HG03175 (cell line): ENCODE results near the gene RNU11.
"Not testable (repeated sequence)": the region's sequence is repeated elsewhere in the genome, so short reads cannot be mapped to it uniquely, and the experiment has no call there.

ENCODE experiments used
- ATAC-seq: cut with Tn5 transposase; IDR thresholded peaks from one replicate; pipeline ENCODE4 v1.9.1; 2021; ENCODE audit warnings: mild to moderate bottlenecking, moderate library complexity; ENCODE audit not compliant: unreplicated experiment

The RNU11 gene

DNA sequence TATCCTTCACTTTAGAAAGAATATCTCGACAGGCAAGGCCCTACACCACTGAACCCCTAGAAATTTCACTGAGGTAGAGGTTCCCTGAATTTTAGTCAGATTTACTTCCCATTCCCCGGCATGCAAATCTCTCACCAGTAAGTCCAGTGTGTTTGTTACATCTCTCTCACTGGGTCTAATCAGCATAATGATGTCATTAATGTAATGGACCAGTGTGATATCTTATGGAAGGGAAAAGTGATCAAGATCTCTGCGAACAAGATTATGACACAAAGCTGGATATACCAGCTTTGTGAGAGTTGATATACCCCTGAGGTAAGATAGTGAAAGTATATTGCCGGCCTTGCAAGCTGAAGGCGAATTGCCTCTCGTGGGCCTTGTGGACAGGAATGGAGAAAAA lies 7.9 kb downstream of the RNU11 start:
- no peak for ATAC-seq

DNA sequence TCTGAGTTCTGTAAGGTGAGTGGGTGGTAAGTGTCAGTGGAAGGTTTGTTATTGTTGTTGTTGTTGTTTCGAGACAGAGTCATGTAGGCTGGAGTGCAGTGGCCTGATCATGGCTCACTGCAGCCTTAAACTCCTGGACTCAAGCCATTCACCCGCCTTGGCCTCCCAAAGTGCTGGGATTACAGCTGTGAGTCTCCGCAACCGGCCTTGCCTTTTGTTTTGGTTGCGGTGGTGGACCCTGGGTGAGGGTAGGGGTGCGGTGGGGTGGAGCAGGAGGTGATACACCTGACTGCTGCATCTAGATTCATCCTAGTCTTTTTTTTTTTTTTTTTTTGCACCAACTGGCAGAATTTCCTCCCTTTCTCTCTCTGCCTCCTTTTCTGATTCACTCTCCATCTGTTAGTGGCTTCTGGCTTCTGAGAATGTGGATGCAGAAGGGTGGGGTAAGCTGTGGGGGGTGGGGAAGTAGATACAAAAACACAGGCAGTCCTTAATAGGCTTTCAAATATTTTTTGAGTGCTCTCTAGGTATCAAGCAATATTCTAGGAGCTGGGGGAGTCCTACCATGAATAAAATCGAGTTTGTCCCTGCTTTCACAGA lies 15.6 kb downstream of the RNU11 start:
- ATAC-seq: no peak

DNA sequence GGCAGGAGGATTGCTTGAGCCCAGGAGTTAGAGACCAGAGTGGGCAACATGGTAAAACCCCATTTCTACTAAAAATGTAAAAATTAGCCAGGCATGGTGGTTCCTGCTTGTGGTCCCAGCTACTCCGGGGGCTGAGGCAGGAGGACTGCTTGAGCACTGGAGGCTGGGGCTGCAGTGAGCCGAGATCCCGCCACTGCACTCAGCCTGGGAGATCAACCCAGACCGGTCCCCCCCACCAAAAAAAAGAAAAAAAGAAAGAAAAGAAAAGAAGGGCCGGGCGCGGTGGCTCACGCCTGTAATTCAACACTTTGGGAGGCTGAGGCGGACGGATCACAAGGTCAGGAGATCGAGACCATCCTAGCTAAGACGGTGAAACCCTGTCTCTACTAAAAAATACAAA lies 18.4 kb downstream of the RNU11 start:
- no peak for ATAC-seq

DNA sequence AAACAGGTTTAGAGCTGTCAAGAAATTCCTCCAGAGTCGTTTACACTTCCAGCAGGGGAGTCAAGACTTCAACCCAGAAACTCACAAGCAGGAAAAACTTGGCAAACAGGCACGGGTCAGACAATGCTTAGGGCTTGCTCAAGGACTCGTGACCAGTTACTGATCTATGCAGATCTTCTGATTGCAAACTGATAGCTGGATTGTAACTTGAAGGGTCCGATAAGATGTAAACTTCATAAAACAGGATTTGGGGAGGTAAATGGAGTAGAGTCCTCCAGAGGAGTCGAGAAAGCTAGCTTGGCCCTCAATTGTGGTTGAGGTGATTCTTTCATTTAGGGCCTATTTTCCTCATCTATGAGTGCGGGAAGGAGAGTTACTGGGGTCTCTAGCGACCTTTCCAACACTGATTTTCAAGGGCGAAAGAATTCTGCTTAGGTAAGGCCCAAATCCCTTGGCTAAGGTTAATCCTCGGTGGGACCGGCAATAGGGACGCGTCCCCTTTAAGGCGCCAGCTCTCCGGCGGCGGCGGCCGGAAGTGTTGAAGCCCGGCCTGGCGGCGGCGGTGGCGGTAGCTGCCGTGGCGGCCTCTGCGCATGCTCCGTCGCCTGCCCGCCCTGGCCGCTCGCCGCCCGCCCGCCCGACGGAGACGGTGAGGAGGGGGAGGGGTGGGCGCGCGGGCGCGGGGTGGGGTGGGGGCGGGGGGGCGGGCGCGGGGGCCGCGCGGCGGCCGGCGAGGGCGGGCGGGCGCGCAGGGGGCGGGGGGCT lies 20.0 kb downstream of the RNU11 start, which contains the start of gene GMEB1:
Gene GMEB1 (plus strand): TSS at position 594 of the 765 bp plus-strand sequence. CDS start 14,829 bp downstream, outside the sequence.
- ATAC-seq: peak; percentile 78

DNA sequence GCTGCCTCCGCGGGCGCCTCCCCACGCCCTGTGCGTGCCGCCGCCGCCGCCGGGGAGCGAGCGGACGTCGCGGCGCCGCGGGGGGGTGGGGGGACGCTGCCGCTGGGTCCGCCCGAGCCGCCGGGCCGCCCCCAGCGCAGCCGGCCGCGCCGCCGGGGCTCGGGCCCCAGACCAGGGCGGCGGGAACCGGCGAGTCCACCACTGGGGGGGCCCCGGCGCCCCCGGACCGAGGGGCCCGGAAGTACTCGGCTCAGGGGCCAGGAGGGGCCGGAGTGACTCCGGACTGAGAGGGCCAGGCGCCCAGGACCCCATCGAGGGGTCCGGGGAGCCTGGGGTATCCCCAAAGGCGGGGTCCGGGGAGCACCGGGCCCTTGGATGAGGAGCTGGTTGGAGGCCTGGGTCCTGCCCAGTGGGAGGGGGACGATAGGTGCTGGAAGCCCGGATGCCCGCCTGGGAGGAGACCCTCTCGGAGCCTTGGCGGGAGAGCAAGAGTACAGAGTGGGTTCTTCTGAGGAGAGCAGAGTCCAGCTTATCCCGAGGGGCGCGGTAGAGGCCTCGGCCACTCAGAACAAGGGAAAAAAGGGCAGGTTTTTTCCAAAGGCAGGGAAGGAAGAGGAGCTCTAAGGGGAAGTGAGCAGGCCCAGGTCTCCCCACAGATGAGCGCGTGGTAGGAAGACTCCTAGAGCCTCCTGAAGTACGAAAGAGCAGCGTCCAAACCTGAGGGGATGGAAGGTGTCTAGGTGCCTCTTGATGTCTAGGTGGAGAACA lies 20.7 kb downstream of the RNU11 start:
- ATAC-seq: peak; percentile 48

DNA sequence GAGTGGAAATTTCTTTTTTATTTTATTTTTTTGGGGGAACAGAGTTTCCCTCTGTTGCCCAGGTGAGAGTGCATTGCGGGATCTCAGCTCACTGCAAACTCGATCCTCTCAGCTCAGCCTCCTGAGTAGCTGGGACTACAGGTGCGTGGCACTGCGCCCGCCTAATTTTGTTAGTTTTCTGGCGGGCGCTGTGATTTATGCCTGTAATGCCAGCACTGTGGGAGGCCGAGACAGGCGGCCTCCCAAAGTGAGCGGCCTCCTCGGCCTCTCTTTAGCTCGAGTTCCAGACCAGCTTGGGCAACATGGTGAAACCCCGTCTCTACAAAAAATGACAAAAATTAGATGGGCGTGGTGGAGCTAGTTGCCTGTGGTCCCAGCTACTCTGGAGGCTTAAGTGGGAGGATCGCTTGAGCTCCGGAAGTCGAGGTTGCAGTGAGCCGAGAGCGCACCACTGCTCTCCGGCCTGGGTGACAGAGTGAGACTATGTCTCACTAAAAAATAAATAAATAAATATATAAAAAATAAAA lies 22.9 kb downstream of the RNU11 start:
- ATAC-seq: no peak

DNA sequence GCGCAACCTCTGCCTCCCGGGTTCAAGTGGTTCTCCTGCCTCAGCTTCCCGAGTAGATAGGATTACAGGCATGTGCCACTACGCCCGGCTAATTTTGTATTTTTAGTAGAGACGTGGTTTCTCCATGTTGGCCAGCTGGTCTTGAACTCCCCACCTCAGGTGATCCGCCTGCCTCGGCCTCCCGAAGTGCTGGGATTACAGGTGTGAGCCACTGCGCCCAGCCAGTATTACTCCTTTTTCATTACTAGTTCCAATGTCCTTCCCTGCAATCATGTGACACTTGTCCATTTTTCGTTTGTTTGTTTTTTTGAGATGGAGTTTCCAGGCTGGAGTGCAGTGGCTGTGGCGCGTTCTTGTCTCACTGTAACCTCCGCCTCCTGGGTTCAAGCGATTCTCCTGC lies 24.6 kb downstream of the RNU11 start:
- not testable (repeated sequence) for ATAC-seq

DNA sequence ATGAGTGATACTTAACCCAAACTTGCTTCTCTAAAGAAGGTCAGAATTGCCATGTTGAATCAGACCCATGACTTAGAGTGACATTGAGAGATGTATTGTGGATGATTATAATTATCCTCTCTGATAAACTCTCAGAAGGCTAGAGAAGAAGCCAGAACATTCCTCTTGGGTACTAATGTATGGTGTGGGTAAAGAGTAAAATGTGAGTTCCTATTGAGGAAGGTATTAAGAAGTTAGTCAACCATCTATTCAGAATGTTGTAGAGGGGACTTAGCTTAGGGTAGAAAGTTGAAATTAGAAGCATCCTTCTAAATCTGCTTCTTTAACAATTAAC lies 27.5 kb downstream of the RNU11 start:
- ATAC-seq: no peak

DNA sequence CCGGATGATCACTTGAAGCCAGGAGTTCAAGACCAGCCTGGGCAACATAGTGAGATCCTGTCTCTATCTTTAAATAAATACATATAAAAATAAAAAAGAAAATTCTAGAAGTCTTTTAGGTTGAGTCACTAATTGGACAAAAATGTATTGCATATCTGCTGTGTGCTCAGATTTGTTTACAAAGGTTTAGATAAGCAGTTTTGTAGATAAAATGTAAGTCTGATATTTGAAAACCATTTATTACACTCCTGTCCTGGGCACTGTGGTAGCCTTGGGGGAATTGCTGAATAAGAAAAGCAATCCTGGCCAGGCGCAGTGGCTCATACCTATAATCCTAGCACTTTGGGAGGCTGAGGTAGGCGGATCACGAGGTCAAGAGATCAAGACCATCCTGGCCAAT lies 31.8 kb downstream of the RNU11 start:
- ATAC-seq: no peak

DNA sequence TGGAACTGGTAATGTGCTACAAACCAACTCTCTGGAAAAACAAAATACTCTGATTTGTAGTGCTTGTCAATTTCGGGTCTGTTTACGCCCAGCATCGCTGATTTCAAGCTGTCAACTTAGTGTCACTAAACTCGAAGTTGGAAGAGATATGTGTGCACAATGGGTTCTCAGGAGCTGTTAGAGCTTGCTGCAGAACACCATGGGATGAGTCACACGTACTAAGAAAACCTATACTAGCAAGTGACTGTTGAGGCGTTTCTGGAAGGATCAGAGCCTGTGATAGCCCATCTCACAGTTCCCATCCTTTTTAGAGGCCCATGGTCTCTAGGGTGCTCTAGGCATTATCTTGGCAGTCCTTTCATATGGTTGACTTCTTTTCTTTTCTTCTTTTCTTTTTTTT lies 34.4 kb downstream of the RNU11 start:
- no peak for ATAC-seq

DNA sequence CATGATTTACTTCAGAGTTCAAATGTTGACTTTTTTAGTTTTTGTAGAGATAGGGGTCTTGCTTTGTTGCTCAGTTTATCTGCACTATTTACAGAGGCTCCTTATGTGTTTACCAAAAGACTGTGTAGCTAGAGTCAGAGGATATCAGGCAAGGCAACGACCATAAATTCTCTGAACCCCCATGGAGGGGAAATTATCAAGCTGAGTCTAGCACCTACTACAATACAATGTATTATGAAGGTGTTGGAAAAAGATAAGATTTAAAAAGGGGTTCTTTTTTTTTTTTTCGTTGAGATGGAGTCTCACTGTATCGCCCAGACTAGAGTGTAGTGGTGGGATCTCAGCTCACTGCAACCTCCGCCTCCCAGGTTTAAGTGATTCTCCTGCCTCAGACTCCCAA lies 36.5 kb downstream of the RNU11 start:
- ATAC-seq: no peak

DNA sequence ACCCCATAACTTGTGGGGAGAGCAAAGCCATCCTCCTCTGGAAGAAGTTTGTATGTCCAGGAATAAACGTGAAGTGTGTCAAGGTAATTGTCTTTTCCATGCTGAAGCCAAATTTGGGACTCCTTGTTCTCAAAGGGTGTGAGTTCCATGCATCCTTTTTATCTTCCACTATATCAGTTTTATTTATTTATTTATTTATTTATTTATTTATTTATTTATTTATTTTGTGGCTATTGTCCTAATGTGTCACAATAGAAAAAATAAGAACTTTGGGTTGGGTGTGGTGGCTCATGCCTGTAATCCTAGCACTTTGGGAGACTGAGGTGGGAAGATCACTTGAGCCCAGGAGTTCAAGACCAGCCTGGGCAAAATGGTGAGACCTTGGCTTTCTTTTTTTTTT lies 43.2 kb downstream of the RNU11 start:
- not testable (repeated sequence) for ATAC-seq
